ENCODE measurements around the gene PLAGL1.

GRCh38 chr6:143936778-143937667 is 71.0 kb downstream of the PLAGL1 start:
- TF ChIP-seq EZH2 (IDR thresholded peaks at IDR 0.05; ENCODE audit: insufficient read depth, poor library complexity, severe bottlenecking) (no peak), EZH2phosphoT487 (IDR thresholded peaks at IDR 0.05; ENCODE audit: insufficient read depth, low read depth) (no peak)

Measured in GM23248 (cell line).